ENCODE results near the gene MTLN.
"Not testable (repeated sequence)": the region's sequence is repeated elsewhere in the genome, so short reads cannot be mapped to it uniquely, and the experiment has no call there.

The MTLN gene

DNA sequence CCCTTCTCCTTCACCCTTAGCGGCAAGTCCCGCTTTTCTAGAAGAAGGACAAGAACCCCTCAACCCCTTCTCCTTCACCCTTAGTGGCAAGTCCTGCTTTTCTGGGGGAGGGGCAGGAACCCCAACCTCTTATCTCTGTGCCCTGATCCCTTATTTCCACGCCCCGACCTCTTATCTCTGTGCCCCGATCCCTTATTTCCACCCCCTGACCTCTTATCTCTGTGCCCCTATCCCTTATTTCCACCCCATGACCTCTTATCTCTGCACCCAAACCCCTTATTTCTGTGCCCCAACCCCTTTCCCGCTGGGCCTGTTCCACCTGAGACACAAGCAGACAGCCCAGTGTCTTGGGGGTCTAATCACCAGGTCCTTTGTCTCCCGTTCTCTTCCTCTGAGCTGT is 6.5 kb upstream of the MTLN start:
- H3K4me2 ChIP-seq (ENCODE audit: insufficient read depth, low read length, poor library complexity, severe bottlenecking); H3K4me1 ChIP-seq (ENCODE audit: control insufficient read depth in 2 of 2, insufficient read depth in 1 of 2, low read depth in 1 of 2, low read length in 2 of 2); H3K36me3 ChIP-seq (replicated peaks in 1 of 2; ENCODE audit: control insufficient read depth in 2 of 2, insufficient read depth in 2 of 2, low read length in 2 of 2); H2BK5ac ChIP-seq (ENCODE audit: low read length); H3K9ac ChIP-seq (ENCODE audit: low read depth, low read length, poor library complexity); H2AK5ac ChIP-seq (ENCODE audit: low read depth, low read length); H3K79me1 ChIP-seq (ENCODE audit: low read depth, low read length); H3K27ac ChIP-seq (replicated peaks; ENCODE audit: low read length); H2BK120ac ChIP-seq (ENCODE audit: low read depth, low read length); H3K4me3 ChIP-seq (ENCODE audit: low read length in 2 of 2); H4K91ac ChIP-seq (ENCODE audit: low read depth, low read length, poor library complexity); DNase-seq (ENCODE audit: low spot score); H2BK12ac ChIP-seq (ENCODE audit: low read length); H2BK15ac ChIP-seq (ENCODE audit: low read length); H3K14ac ChIP-seq (ENCODE audit: low read length); H3K4ac ChIP-seq (ENCODE audit: low read length); H3K9me3 ChIP-seq (replicated peaks in 1 of 2; ENCODE audit: control insufficient read depth in 2 of 2, insufficient read depth in 1 of 2, low read depth in 1 of 2, low read length in 2 of 2); H4K8ac ChIP-seq (ENCODE audit: low read depth, low read length); H3K23ac ChIP-seq (ENCODE audit: low read depth, low read length, poor library complexity); H2AFZ ChIP-seq (ENCODE audit: low read length); H3K18ac ChIP-seq (ENCODE audit: low read length): not testable (repeated sequence)
- H3K27me3 ChIP-seq (ENCODE audit: control insufficient read depth in 3 of 3, insufficient read depth in 3 of 3, low read depth in 1 of 3, low read length in 3 of 3): peaks cover 0 to 32% (median 0%) of the 10 kb centered on the region in 3 experiments
- WGBS, 2 donors (ENCODE audit: extremely low coverage in 2 of 2, insufficient read length in 2 of 2, insufficient replicate concordance in 1 of 2): no CpG with 5 or more reads among the region's 7 CpGs

DNA sequence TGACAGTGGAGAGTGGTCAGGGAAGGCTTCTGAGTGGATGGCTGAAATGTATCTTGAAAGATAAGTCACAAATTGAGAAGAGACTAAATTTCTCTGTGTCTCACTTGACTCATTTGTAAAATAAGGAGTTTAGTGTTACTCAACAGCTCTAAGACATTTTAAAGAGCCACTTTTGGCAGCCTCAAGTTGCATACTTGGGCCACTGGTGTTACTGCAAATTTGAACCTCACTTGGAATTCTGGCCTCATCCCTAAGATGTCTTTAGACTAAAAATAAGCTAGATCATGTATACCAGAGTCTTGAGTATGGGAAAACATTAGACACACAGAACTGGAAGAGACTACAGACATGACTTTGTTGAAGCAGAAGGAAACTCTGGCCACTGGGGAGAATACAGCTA is 4.5 kb upstream of the MTLN start:
- Histone ChIP-seq H4K91ac (ENCODE audit: low read depth, low read length, poor library complexity) (no peak overlapping the region), H2BK5ac (ENCODE audit: low read length) (no peak overlapping the region), H3K9ac (ENCODE audit: low read depth, low read length, poor library complexity) (no peak overlapping the region), H3K79me1 (ENCODE audit: low read depth, low read length) (no peaks in the 10 kb centered on the region), H3K14ac (ENCODE audit: low read length) (no peak overlapping the region), H3K4me3 (ENCODE audit: low read length in 2 of 2) (no peak overlapping the region), H2AFZ (ENCODE audit: low read length) (no peak overlapping the region), H3K18ac (ENCODE audit: low read length) (no peak overlapping the region), H3K27me3 (ENCODE audit: control insufficient read depth in 3 of 3, insufficient read depth in 3 of 3, low read depth in 1 of 3, low read length in 3 of 3) (peaks cover 0 to 30% (median 0%) of the 10 kb centered on the region in 3 experiments), H3K36me3 (replicated peaks in 1 of 2; ENCODE audit: control insufficient read depth in 2 of 2, insufficient read depth in 2 of 2, low read length in 2 of 2) (no peaks in the 10 kb centered on the region), H3K9me3 (replicated peaks in 1 of 2; ENCODE audit: control insufficient read depth in 2 of 2, insufficient read depth in 1 of 2, low read depth in 1 of 2, low read length in 2 of 2) (peaks cover 0 to 2% of the 10 kb centered on the region in 2 donors), H3K23ac (ENCODE audit: low read depth, low read length, poor library complexity) (no peak overlapping the region), H3K27ac (replicated peaks; ENCODE audit: low read length) (no peak overlapping the region), H2AK5ac (ENCODE audit: low read depth, low read length) (no peak overlapping the region), H2BK15ac (ENCODE audit: low read length) (no peak overlapping the region), H2BK12ac (ENCODE audit: low read length) (no peak overlapping the region), H3K4me2 (ENCODE audit: insufficient read depth, low read length, poor library complexity, severe bottlenecking) (no peak overlapping the region), H3K4me1 (ENCODE audit: control insufficient read depth in 2 of 2, insufficient read depth in 1 of 2, low read depth in 1 of 2, low read length in 2 of 2) (no peaks in the 10 kb centered on the region), H2BK120ac (ENCODE audit: low read depth, low read length) (no peak overlapping the region), H3K4ac (ENCODE audit: low read length) (no peak overlapping the region), H4K8ac (ENCODE audit: low read depth, low read length) (no peak overlapping the region)
- no peak for DNase-seq (ENCODE audit: low spot score)

DNA sequence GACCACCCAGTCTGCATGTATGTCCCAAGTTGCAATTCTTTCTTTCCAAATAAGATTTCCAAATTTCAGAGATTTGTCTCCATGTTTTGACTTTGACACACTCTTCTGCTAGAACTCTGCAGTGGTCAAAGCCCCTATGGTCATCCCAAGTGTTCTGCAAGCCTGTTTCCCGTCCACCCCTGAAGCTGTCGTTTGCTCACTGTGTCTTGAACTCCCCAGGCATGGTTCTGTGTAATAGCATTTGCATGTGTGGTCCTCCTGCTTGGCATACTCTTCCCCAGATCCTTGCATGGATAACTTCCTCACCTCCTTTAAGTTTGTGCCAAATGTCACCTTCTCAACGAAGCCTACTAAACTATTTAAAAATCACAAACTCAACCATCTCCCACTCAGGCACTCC is 3.9 kb upstream of the MTLN start:
- no peak overlapping the region for H4K91ac ChIP-seq (ENCODE audit: low read depth, low read length, poor library complexity)
- peaks cover 0 to 26% (median 0%) of the 10 kb centered on the region in 3 experiments for H3K27me3 ChIP-seq (ENCODE audit: control insufficient read depth in 3 of 3, insufficient read depth in 3 of 3, low read depth in 1 of 3, low read length in 3 of 3)
- no peak overlapping the region for H2BK5ac ChIP-seq (ENCODE audit: low read length)
- no peak overlapping the region for H3K4ac ChIP-seq (ENCODE audit: low read length)
- no peak overlapping the region for H3K4me3 ChIP-seq (ENCODE audit: low read length in 2 of 2)
- no peak overlapping the region for H3K9ac ChIP-seq (ENCODE audit: low read depth, low read length, poor library complexity)
- H3K36me3 ChIP-seq (replicated peaks in 1 of 2; ENCODE audit: control insufficient read depth in 2 of 2, insufficient read depth in 2 of 2, low read length in 2 of 2): peaks cover 0 to under 1% of the 10 kb centered on the region in 2 donors
- H3K4me1 ChIP-seq (ENCODE audit: control insufficient read depth in 2 of 2, insufficient read depth in 1 of 2, low read depth in 1 of 2, low read length in 2 of 2): peaks cover 0 to 2% of the 10 kb centered on the region in 2 donors
- no peak overlapping the region for H2AK5ac ChIP-seq (ENCODE audit: low read depth, low read length)
- H2BK15ac ChIP-seq (ENCODE audit: low read length): no peak overlapping the region
- no peak overlapping the region for H2AFZ ChIP-seq (ENCODE audit: low read length)
- no peak overlapping the region for H4K8ac ChIP-seq (ENCODE audit: low read depth, low read length)
- H2BK12ac ChIP-seq (ENCODE audit: low read length): no peak overlapping the region
- no peak overlapping the region for H3K23ac ChIP-seq (ENCODE audit: low read depth, low read length, poor library complexity)
- H3K27ac ChIP-seq (replicated peaks; ENCODE audit: low read length): no peak overlapping the region
- no peak overlapping the region for H2BK120ac ChIP-seq (ENCODE audit: low read depth, low read length)
- DNase-seq (ENCODE audit: low spot score): no peak
- peaks cover 0 to 2% of the 10 kb centered on the region in 2 donors for H3K9me3 ChIP-seq (replicated peaks in 1 of 2; ENCODE audit: control insufficient read depth in 2 of 2, insufficient read depth in 1 of 2, low read depth in 1 of 2, low read length in 2 of 2)
- H3K14ac ChIP-seq (ENCODE audit: low read length): no peak overlapping the region
- H3K4me2 ChIP-seq (ENCODE audit: insufficient read depth, low read length, poor library complexity, severe bottlenecking): no peak overlapping the region
- WGBS, 2 donors (ENCODE audit: extremely low coverage in 2 of 2, insufficient read length in 2 of 2, insufficient replicate concordance in 1 of 2): no CpG with 5 or more reads among the region's 3 CpGs
- H3K18ac ChIP-seq (ENCODE audit: low read length): no peak overlapping the region
- H3K79me1 ChIP-seq (ENCODE audit: low read depth, low read length): no peaks in the 10 kb centered on the region

DNA sequence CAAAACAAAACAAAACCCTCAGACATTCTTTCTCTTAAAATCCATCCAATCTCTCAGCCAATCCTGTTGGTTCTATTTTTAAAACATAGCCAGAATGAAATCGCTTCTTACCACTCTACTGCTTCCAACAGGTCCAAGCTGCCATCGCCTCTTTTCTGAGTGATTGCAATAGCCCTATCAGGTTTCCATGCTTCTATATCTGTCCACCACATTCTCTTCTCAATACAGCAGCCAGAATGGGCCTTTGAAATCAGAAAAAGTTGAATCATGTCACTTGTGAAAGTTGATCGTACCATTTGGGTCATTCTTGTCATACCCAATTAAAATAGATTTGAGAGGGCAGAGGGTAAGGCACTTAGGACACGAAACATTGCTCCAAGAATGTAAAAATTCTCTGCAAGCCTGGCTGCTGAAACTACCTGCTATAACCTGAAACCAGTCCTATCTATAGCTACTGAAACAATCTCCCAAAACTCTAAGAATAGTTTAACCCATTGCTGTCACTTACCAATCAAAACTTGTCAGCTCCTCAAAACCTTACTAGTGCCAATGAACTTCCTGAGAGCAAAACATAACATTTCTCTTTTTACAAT is 3.3 kb upstream of the MTLN start:
- Histone ChIP-seq H2AK5ac (ENCODE audit: low read depth, low read length) (no peak overlapping the region), H2BK15ac (ENCODE audit: low read length) (no peak overlapping the region), H3K18ac (ENCODE audit: low read length) (no peak overlapping the region), H3K14ac (ENCODE audit: low read length) (no peak overlapping the region), H3K36me3 (replicated peaks in 1 of 2; ENCODE audit: control insufficient read depth in 2 of 2, insufficient read depth in 2 of 2, low read length in 2 of 2) (peaks cover 0 to 3% of the 10 kb centered on the region in 2 donors), H3K4me2 (ENCODE audit: insufficient read depth, low read length, poor library complexity, severe bottlenecking) (no peak overlapping the region), H3K9me3 (replicated peaks in 1 of 2; ENCODE audit: control insufficient read depth in 2 of 2, insufficient read depth in 1 of 2, low read depth in 1 of 2, low read length in 2 of 2) (peaks cover 0 to 2% of the 10 kb centered on the region in 2 donors), H3K4me3 (ENCODE audit: low read length in 2 of 2) (no peak overlapping the region), H4K91ac (ENCODE audit: low read depth, low read length, poor library complexity) (no peak overlapping the region), H4K8ac (ENCODE audit: low read depth, low read length) (no peak overlapping the region), H3K9ac (ENCODE audit: low read depth, low read length, poor library complexity) (no peak overlapping the region), H3K4ac (ENCODE audit: low read length) (no peak overlapping the region), H3K27me3 (ENCODE audit: control insufficient read depth in 3 of 3, insufficient read depth in 3 of 3, low read depth in 1 of 3, low read length in 3 of 3) (peaks cover 0 to 21% (median 0%) of the 10 kb centered on the region in 3 experiments), H2BK120ac (ENCODE audit: low read depth, low read length) (no peak overlapping the region), H2AFZ (ENCODE audit: low read length) (no peak overlapping the region), H3K79me1 (ENCODE audit: low read depth, low read length) (no peaks in the 10 kb centered on the region), H3K23ac (ENCODE audit: low read depth, low read length, poor library complexity) (no peak overlapping the region), H2BK12ac (ENCODE audit: low read length) (no peak overlapping the region), H3K27ac (replicated peaks; ENCODE audit: low read length) (no peak overlapping the region), H2BK5ac (ENCODE audit: low read length) (no peak overlapping the region), H3K4me1 (ENCODE audit: control insufficient read depth in 2 of 2, insufficient read depth in 1 of 2, low read depth in 1 of 2, low read length in 2 of 2) (peaks cover 0 to 2% of the 10 kb centered on the region in 2 donors)
- WGBS, 2 donors (ENCODE audit: extremely low coverage in 2 of 2, insufficient read length in 2 of 2, insufficient replicate concordance in 1 of 2): no CpG with 5 or more reads among the region's 4 CpGs
- no peak for DNase-seq (ENCODE audit: low spot score)

Measured in neuronal stem cell (in vitro differentiated cells).